22Rv1 (cell line): ENCODE data around the gene UCP2.

ENCODE experiments used
- H3K27ac ChIP-seq: fragments of 450-650 bp; 2 replicates; pipeline ENCODE4 v1.5.1; 2017
- ZFX ChIP-seq: fragments of 450-650 bp; IDR thresholded peaks from 2 replicates; pipeline ENCODE4 v1.6.1; 2017; ENCODE audit warnings: antibody characterized with exemption, borderline replicate concordance
- TF ChIP-seq, protein P1 (sequence below): fragments of 450-650 bp; IDR thresholded peaks from 2 replicates; pipeline ENCODE4 v1.5.1; 2017; ENCODE audit warnings: mild to moderate bottlenecking

Gene UCP2

DNA sequence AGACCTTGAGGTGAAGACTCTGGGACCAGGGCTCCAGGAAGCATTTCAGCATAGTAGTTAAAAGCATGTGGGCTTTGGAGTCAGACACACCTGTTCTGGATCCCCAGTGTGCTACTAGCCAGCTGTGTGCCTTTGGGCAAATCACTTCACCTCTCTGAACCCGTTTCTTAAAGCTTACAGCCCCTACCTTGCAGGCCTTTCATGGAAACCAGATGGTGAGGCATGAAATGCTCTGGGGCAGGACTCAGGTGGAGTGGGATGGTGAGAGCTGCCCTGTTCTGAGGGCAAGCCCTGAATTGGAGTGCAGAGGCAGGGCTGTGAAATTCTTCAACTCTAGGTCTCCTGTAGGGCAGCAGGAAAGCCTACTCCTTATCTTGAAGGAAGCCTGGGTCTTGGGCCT lies 10.5 kb downstream of the UCP2 start:
- no peak overlapping the region for H3K27ac ChIP-seq
- no peak for TF ChIP-seq ZFX
- TF ChIP-seq, protein P1, sequence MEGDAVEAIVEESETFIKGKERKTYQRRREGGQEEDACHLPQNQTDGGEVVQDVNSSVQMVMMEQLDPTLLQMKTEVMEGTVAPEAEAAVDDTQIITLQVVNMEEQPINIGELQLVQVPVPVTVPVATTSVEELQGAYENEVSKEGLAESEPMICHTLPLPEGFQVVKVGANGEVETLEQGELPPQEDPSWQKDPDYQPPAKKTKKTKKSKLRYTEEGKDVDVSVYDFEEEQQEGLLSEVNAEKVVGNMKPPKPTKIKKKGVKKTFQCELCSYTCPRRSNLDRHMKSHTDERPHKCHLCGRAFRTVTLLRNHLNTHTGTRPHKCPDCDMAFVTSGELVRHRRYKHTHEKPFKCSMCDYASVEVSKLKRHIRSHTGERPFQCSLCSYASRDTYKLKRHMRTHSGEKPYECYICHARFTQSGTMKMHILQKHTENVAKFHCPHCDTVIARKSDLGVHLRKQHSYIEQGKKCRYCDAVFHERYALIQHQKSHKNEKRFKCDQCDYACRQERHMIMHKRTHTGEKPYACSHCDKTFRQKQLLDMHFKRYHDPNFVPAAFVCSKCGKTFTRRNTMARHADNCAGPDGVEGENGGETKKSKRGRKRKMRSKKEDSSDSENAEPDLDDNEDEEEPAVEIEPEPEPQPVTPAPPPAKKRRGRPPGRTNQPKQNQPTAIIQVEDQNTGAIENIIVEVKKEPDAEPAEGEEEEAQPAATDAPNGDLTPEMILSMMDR: no peak

DNA sequence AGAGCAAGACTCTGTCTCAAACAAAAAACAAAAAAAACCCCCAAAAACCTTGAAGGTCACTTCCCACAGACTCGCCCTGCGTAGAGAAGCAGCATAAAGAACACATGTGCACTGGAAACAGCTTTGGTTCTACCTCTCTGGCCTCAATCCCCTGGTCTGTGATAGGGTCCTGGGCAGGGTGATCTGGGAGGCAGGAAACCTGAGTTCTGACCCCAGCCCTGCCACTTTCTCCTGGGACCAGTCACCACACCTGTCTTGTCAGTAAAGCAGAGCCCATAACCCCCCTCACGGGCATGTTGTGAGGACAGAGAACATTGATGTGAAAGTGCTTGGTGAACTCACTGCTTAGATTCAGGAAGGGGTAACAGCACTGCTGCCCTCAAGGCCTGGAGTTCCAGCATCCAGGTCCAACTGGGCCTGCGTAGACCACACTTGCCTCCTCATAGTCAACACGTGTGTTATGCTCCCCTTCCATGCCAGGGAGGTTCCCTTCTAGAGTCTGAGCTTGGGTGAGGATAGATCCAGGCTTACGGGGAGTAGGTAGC lies 11.4 kb downstream of the UCP2 start:
- H3K27ac ChIP-seq: no peak overlapping the region
- TF ChIP-seq, protein P1: no peak
- TF ChIP-seq ZFX: no peak

DNA sequence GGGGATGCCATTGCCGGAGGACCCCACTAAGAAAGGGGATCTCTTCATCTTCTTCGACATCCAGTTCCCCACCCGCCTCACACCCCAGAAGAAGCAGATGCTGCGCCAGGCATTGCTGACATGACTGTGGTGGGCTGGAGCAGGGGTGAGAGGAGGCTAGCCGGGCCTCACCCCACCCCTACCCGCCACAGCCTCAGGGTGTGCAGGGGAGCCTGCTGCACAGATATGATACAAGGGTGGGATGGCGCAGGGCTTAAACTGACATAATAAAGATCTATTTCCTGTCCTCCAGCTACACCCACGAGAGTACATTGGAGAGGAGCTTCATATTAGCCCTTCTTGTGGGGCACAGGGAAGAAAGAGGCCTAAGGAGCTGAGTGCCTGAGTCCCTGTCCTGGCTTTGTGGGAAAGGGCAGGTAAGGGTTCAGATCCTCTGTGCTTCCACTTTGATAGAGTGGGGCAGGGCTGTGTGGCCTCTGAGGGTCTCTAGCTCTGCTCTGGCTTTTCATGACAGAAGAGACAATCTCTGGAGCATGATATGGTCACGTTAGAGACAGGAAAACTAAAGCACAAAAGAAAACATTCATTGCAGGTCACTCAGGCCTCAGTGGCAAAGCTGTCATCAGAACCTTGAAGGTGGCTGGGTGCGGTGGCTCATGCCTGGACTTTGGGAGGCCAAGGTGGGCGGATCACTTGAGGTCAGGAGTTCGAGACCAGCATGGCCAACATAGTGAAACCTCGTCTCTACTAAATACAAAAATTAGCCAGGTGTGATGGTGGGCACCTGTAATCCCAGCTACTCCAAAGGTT lies 12.4 kb downstream of the UCP2 start:
- TF ChIP-seq, protein P1: no peak
- TF ChIP-seq ZFX: no peak
- H3K27ac ChIP-seq: no peak overlapping the region

DNA sequence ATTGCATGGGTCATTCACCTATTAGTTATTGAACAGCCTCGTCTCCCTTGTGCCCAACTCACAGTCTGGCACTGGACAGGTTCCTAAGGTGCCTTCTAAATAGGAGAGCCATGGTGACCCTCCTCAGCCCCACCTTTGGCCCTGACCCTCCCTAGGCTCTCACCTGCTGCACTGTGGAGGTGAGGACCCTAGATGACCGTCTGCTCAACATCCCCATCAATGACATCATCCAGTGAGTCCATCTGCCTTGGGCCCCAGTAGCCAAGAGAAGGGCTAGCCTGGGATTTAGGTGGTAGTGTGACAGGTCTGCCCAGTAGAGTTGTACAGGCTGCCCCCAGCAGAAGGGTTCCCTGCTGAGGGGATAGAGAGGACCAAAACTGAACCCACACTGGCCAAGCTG lies 13.6 kb downstream of the UCP2 start:
- TF ChIP-seq ZFX: no peak
- TF ChIP-seq, protein P1: no peak
- no peak overlapping the region for H3K27ac ChIP-seq

DNA sequence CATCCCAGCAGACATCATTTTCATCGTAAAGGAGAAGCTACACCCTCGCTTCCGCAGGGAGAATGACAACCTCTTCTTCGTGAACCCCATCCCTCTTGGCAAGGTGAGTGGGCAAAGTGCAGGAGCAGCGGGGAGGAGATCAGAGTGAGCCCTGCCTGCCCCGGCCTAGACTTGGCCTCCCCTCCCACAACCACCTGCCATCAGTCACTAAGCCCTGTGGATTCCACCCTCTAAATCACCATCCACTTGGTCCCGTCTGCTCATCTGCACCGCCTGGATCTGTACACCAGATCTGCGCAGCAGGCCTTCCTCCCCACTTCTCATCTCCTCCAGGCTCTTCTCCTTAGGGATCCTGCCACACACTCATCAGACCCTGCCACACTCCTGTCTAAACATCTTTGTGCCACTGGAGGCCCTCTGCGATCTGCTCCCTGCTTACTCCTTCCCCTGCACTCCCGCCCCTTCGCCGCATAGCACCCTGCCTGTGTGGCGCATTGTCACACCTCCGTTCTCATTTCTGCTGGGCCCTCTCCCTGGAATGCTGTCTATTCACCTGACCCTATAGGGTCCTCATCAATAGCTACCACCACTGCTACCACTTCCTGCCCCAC lies 14.2 kb downstream of the UCP2 start:
- TF ChIP-seq, protein P1: no peak
- no peak for TF ChIP-seq ZFX
- no peak overlapping the region for H3K27ac ChIP-seq

DNA sequence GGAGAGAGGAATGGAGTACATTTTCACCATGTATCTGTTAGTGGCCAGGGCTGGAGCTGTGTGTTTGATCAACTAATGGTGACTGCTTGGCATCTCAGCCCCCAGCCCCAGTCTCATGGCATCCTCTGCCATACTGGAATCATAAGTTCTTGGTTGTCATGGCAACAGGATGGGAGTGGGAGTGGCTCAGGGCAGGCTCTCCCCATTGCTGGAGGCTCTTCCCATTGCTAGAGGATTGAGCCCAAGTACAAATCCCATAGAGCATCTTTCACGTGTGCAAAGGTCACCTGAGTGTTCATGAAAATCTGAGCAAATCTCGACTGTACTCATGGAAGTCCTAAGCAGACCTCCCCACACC lies 16.9 kb downstream of the UCP2 start:
- no peak overlapping the region for H3K27ac ChIP-seq
- no peak for TF ChIP-seq ZFX
- TF ChIP-seq, protein P1: no peak
